Muscle of arm (tissue), 12 donors: ENCODE measurements around the gene AFAP1L2. TPM values are rescaled to one million over a fixed set of nuclear protein-coding genes. Genes with fewer than 3 reads are reported as not detected.

ENCODE experiments used
- DNase-seq: peaks from one replicate; pipeline ENCODE4 v3.0.0-alpha.2; 2013
- polyA plus RNA-seq, 12 donors: library from polyadenylated mRNA; unstranded; fragments of 120-200 nt; gene quantifications; one replicate each; pipeline ENCODE4 v1.2.1, GENCODE V29; 2013; ENCODE audit not compliant: insufficient read length in 12 of 12

AFAP1L2 gene
- polyA plus RNA-seq, 12 donors, result 32.3 to 48.5 (median 41.1) TPM; not detected in 1

DNA sequence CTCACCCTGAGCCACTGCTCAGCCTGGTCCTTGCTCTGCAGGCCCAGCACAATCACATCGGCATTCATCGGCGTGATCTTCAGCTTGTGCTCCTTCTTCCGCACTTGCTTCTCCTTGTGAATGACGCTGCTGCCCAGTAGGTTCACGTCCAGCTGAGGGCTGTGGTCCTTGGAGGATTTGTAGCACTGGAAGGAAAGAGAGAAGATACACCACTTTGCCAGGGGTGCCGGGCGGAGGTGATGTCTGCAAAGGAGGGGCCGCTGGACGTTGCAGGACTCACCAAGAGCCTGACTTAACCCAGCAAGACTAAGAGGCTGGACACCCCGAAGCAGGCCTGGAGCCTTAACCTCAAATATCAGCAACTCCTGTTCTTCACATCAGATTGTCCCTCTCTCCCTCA lies 90.4 kb downstream of the AFAP1L2 start:
- no peak for DNase-seq

DNA sequence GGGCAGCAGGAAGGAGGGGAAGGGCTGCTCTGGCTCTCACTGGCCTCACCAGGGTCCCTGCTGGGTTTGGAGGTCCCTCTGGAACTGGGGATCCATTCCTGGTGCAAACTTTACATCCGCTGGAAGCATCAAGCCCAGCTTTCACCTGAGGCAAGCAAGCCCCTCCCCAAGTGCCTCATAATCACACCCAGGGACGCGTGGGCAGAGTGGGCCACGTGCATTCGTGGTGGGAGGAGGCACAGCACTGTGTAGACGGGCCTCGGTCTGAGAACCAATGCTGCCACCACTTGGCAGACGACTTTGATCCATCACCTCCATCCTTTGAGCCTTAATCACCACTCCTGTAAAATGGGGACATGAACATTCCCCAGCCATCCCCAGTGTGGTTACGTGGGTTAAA lies 91.2 kb downstream of the AFAP1L2 start:
- no peak for DNase-seq

- no peak for DNase-seq
Measured at GRCh38 chr10:114311496-114312209, 92.6 kb downstream of the AFAP1L2 start.

GRCh38 chr10:114311023-114311422 lies 93.3 kb downstream of the AFAP1L2 start:
- no peak for DNase-seq

DNA sequence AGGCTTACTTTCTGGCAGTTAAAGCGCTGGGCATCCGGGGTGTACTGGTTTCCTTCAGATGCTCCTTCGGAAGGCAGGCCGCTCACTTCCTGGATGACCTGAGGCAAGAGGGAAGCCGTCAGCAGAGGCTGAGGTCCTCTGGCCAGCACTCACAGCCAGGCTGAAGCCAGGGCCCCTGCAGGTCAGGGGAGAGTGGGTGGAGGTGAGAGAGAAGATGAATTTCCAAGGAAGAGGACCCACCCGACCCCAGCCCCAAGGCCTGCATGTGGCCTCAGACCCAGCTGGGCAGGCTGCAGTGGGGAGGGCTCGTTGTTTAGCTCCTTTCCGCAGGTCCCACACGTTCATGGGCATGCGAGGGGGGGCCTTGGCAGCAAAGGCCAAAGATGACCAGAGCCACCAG lies 94.0 kb downstream of the AFAP1L2 start:
- no peak for DNase-seq

DNA sequence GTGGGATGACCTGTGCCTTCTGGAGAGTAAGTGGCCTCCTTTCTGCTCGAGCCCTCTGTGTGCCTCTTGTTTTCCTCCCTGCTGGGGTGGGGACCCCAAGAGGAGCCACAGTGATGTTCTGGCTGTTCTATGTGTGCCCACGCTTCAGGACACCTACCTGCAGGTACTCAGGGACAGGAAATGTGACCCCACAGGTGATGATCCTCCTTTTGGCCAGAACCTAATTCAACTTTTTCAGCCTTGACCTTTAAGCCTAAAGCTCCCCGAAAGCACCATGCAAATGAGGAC lies 95.0 kb downstream of the AFAP1L2 start:
- no peak for DNase-seq

DNA sequence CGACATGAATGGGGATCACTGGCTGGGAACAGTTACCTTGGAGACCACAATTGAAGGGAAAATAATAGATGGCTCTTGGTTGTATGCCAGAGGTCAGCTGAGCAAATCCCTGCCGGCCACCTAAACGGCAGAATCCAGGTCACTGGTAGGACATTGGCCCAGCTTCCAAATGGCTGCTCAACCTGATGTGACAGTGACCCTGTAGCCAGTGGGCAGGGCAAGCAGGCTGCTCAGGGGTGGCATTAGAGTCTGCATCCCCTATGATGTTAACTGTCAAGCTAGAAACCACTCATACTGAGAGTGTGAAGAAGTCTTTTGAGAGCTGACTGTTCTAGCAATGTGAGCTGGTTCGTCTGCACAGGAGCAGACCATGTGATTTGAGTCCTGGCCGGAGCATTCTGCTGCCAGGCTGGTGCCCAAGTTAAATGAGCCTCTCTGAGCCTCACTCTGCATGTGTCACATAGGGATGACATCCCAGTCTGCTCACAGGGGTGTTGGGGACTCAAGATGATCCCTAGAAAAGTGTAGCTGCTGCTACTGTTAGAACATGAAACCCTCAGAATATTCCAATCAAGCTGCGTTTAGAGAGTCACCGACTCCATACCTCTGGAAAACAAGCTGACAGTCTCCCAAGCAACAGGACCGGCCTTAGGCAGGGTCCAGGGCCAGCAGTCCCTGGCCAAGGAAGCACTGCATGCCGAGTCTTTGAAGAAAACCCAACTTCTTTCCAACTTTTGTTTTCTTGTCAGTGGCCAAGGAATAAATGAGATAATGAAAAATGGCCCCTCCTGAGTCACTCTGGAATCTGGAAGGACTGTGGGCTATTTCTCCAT lies 95.6 kb downstream of the AFAP1L2 start:
- DNase-seq, result no peak

DNA sequence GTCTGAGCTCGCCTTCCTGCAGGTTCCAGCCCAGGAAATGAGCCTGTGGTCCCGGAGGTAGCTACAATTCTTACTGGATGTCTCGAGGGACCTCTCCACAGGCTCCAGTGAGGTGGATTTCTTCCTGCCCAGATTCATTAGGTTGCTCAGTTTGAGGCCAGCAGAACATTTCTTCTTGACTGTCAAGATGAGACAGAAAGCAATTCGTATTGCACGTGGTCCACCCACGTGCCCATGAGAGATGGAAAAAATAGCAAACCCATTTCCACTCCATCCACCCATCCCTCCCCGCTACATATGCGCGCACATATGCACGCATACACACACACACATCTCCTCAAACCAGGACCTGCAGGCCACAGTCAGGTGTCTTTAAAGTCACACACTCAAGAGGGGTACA lies 96.6 kb downstream of the AFAP1L2 start:
- no peak for DNase-seq

- DNase-seq, result no peak
Measured at GRCh38 chr10:114306116-114306973, 98.0 kb downstream of the AFAP1L2 start.

DNA sequence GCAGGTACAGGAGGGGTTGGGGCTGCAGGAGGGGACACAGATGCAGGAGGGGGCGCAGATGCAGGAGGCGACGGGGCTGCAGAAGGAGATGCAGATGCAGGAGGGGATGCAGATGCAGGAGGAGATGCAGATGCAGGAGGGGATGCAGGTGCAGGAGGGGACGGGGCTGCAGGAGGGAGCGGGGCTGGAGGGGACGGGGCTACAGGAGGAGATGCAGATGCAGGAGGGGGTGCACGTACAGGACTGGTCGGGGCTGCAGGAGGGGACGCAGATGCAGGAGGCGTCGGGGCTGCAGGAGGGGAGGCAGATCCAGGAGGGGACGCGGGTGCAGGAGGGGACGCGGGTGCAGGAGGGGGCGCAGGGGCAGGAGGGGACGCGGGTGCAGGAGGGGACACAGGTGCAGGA lies 98.8 kb downstream of the AFAP1L2 start:
- DNase-seq, result no peak

GRCh38 chr10:114304571-114305421 lies 99.5 kb downstream of the AFAP1L2 start:
- no peak for DNase-seq

- DNase-seq, result peak; percentile 89
Measured at GRCh38 chr10:114304017-114304570, 100.2 kb downstream of the AFAP1L2 start.

DNA sequence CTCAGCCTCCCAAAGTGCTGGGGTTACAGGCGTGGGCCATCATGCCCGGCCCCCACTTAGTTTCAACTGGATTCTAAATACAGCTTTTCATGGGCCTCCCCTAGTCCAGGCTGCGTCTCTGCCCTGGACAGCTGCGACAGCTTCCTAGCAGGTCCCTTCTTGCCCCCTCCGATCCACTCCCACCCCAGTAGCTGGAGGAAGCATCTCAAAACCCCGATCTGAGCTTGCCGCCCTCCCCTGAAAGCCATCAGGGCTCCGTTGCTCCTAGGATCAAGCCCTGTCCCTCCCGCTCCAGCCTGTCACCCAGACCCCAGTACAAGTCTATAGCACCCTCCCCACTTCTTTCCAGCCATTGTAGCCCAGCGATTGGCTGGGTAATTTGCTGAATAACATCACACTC lies 100.7 kb downstream of the AFAP1L2 start:
- DNase-seq, result no peak

GRCh38 chr10:114301951-114302710 lies 102.2 kb downstream of the AFAP1L2 start:
- no peak for DNase-seq

DNA sequence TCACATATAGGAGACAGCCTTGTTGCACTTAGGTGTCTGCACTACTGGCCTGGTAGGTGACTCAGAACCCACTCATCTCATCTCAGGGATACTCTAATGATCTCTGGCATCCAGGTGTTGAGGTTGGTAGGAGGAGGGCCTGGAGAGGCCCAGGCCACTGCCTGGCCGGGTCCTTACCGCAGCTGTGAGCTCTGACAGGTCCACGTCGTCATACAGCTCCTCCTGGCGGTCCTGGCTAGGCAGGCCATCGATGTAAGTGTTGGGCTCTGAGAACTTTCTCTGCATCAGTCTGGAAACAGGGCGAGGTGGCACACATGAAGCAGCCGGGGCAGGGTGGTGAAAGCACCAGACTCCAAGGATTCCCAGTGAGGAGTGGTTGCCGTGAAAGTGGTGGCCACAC lies 103.1 kb downstream of the AFAP1L2 start:
- no peak for DNase-seq

DNA sequence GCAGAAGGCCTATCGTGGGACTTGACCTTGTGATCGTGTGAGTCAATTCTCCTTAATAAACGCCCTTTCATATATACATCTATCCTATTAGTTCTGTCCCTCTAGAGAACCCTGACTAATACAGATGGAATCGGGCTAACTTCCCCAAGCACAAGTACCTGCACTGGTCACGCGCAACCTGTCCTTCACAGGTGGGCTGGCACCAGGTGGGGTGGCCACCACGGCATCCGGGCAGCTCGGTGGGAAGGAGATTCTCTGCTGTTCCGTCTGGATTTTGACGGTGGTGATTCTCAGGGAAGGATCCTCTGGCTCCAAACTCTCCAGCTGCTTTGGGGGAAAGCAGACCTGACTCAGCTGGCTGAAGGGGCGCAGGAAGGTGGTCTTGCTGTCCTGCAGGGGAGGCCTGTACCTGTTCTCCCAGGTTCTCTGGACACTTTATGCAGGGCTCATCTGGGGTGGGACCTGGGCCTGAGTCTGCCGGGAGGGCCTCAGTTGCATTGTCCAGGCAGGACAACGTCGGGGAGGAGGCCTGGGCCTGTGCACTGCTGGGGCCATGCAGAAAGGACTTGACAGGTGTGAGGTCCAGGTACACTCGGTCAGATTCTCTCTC lies 104.2 kb downstream of the AFAP1L2 start:
- DNase-seq, result no peak

DNA sequence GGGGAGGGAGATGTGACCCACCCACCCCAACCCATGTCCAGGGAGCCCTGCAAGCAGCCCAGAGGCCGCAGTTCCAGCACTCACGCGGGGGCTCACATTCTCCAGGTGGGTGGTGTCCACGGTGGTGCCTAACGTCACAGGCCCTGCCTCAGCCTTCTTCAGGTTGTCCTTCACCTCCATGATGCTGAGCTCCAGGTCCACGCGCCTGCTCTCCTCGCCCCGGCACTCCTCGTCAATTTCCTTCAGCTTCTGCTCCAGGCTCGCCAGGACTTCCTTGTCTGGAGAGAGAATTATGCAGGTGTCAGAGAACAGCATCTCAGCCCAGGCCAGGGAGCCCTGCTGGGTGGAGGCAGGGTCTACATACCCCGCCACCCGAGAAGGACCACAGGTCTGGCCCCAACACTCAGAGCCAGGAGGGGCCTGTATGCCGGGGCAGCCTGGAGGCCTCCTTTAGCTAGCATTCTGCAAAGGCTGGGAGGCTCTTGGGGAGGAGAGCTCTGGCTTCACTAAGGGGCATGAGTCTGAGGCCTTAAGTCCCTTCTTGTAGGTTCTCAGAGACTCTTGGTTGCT lies 107.1 kb downstream of the AFAP1L2 start:
- no peak for DNase-seq

- DNase-seq, result no peak
Measured at GRCh38 chr10:114295393-114295792, 108.9 kb downstream of the AFAP1L2 start.

DNA sequence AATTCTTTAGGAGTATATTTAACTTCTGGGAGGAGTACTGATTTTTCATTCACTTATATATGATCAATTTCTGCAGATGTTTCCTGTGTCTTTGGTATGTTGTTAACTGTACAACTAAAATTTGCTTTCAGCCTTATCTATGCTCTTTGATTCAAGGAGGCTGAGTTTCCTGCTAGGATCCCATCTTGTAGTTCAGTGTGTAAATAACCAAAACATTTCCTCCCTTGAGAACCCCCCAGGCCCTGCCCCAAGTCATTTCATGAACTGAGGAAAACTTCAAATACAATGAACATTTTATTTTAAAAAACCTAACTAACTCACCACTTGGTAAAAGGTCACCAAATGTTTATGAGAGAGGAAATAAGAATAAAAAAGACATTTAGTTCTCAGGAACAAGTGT lies 109.8 kb downstream of the AFAP1L2 start:
- no peak for DNase-seq

DNA sequence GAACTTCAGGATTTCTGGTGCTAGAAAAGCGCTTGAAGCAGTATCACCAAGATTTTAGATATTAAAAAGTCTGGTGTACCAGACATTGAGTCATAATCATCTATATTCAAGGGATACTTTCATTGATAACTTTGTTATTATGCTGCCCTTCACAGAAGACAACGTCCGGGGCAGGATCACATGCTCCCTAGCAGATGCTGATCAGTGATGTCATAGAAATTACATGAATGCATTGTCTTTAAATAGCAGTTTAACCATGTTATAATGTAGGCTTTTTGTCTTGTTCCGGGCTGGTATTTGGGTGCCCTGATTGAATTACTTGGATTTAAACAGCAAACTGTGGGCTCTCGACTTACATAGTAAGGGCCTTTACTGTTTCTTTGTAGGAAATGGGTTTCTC lies 111.2 kb downstream of the AFAP1L2 start:
- no peak for DNase-seq
